H9 (cell line): ENCODE results near the gene URAD. TPM values are rescaled to one million over a fixed set of nuclear protein-coding genes. Genes with fewer than 3 reads are reported as not detected.

Experiments used
- DNase-seq: peaks from one replicate; pipeline ENCODE4 v3.0.0-alpha.2; 2017
- H2AFZ ChIP-seq: one replicate; pipeline ENCODE4 v1.6.1; 2013; ENCODE audit warnings: mild to moderate bottlenecking, low read length, control low read depth, moderate library complexity
- H2AK5ac ChIP-seq: 2 replicates; pipeline ENCODE4 v1.6.1; 2013; ENCODE audit warnings: low read length, control low read depth, mixed read lengths; ENCODE audit not compliant: insufficient read length
- H2BK120ac ChIP-seq: one replicate; pipeline ENCODE4 v1.6.1; 2013; ENCODE audit warnings: low read depth, mild to moderate bottlenecking, low read length, control low read depth, inconsistent platforms; ENCODE audit not compliant: poor library complexity, severe bottlenecking
- H2BK12ac ChIP-seq: 2 replicates; pipeline ENCODE4 v1.6.1; 2013; ENCODE audit warnings: low read length, control low read depth, mixed read lengths, low read depth; ENCODE audit not compliant: insufficient read length
- H2BK15ac ChIP-seq: 2 replicates; pipeline ENCODE4 v1.6.1; 2013; ENCODE audit warnings: low read depth, low read length, control low read depth
- H2BK20ac ChIP-seq: one replicate; pipeline ENCODE4 v1.6.1; 2013; ENCODE audit warnings: low read depth, mild to moderate bottlenecking, low read length, control low read depth, inconsistent platforms; ENCODE audit not compliant: poor library complexity, severe bottlenecking
- H2BK5ac ChIP-seq: 2 replicates; pipeline ENCODE4 v1.6.1; 2013; ENCODE audit warnings: low read length, control low read depth, mixed read lengths; ENCODE audit not compliant: insufficient read length
- H3K14ac ChIP-seq: 2 replicates; pipeline ENCODE4 v1.6.1; 2013; ENCODE audit warnings: low read length, control low read depth; ENCODE audit not compliant: insufficient read depth
- H3K18ac ChIP-seq: 2 replicates; pipeline ENCODE4 v1.6.1; 2013; ENCODE audit warnings: low read depth, mild to moderate bottlenecking, mixed read lengths, low read length, control low read depth; ENCODE audit not compliant: insufficient read length
- H3K23ac ChIP-seq: 2 replicates; pipeline ENCODE4 v1.6.1; 2013; ENCODE audit warnings: low read length, control low read depth, mixed read lengths, low read depth; ENCODE audit not compliant: insufficient read length
- H3K23me2 ChIP-seq: 2 replicates; pipeline ENCODE4 v1.6.1; 2013; ENCODE audit warnings: low read depth, mild to moderate bottlenecking, mixed read lengths, low read length, control low read depth; ENCODE audit not compliant: insufficient read length, poor library complexity, severe bottlenecking
- H3K27ac ChIP-seq: 2 replicates; pipeline ENCODE4 v1.5.1; 2013; ENCODE audit warnings: low read length, control low read depth, mixed read lengths, low read depth; ENCODE audit not compliant: insufficient read length
- H3K27me3 ChIP-seq: 2 replicates; pipeline ENCODE4 v1.6.1; 2013; ENCODE audit warnings: low read length, control low read depth, inconsistent platforms; ENCODE audit not compliant: insufficient read depth
- H3K4ac ChIP-seq: 2 replicates; pipeline ENCODE4 v1.6.1; 2013; ENCODE audit warnings: low read depth, mild to moderate bottlenecking, control low read depth, inconsistent platforms, low read length, moderate library complexity
- H3K4me1 ChIP-seq: 2 replicates; pipeline ENCODE4 v1.6.1; 2013; ENCODE audit warnings: low read length, control low read depth, inconsistent platforms; ENCODE audit not compliant: insufficient read depth
- H3K4me2 ChIP-seq: 2 replicates; pipeline ENCODE4 v1.6.1; 2013; ENCODE audit warnings: low read length, control low read depth, mixed read lengths; ENCODE audit not compliant: insufficient read length, insufficient read depth
- H3K56ac ChIP-seq: 2 replicates; pipeline ENCODE4 v1.6.1; 2013; ENCODE audit warnings: low read depth, mild to moderate bottlenecking, mixed read lengths, low read length, control low read depth; ENCODE audit not compliant: insufficient read length
- H3K79me1 ChIP-seq: 2 replicates; pipeline ENCODE4 v1.6.1; 2013; ENCODE audit warnings: low read depth, mild to moderate bottlenecking, moderate library complexity, low read length, control low read depth, inconsistent platforms; ENCODE audit not compliant: insufficient read depth, poor library complexity, severe bottlenecking
- H3K79me2 ChIP-seq: 2 replicates; pipeline ENCODE4 v1.6.1; 2013; ENCODE audit warnings: low read length, control low read depth, inconsistent platforms; ENCODE audit not compliant: insufficient read depth
- H3K9ac ChIP-seq: 2 replicates; pipeline ENCODE4 v1.6.1; 2013; ENCODE audit warnings: low read length, control low read depth, mixed read lengths; ENCODE audit not compliant: insufficient read length; ENCODE audit errors: extremely low read depth
- H3K9me3 ChIP-seq: one replicate; pipeline ENCODE4 v1.6.1; 2013; ENCODE audit warnings: low read depth, low read length, inconsistent platforms; ENCODE audit not compliant: control insufficient read depth
- H3T11ph ChIP-seq: one replicate; pipeline ENCODE4 v1.6.1; 2013; ENCODE audit warnings: mild to moderate bottlenecking, low read length, control low read depth, inconsistent platforms
- H4K20me1 ChIP-seq: one replicate; pipeline ENCODE4 v1.6.1; 2013; ENCODE audit not compliant: control insufficient read depth, insufficient read length, insufficient read depth
- H4K5ac ChIP-seq: 2 replicates; pipeline ENCODE4 v1.6.1; 2013; ENCODE audit warnings: low read depth, mild to moderate bottlenecking, mixed read lengths, low read length, control low read depth; ENCODE audit not compliant: insufficient read length
- H4K8ac ChIP-seq: replicated peaks from 2 replicates; pipeline ENCODE4 v1.6.1; 2013; ENCODE audit warnings: low read length, control low read depth, mixed read lengths, low read depth; ENCODE audit not compliant: insufficient read length
- H4K91ac ChIP-seq: 2 replicates; pipeline ENCODE4 v1.6.1; 2013; ENCODE audit warnings: low read depth, mild to moderate bottlenecking, moderate library complexity, mixed read lengths, low read length, control low read depth; ENCODE audit not compliant: insufficient read length
- H3K27ac Mint-ChIP-seq, 3 experiments: 2 replicates in 2 of 3; 3 replicates in 1 of 3; pipeline ENCODE4 v1.8.0; 2020 to 2021; ENCODE audit warnings: mixed read lengths in 3 of 3, mild to moderate bottlenecking in 1 of 3, moderate library complexity in 1 of 3
- H3K27me3 Mint-ChIP-seq: 2 replicates; pipeline ENCODE4 v1.8.0; 2021; ENCODE audit warnings: low read depth, mild to moderate bottlenecking, moderate library complexity, mixed read lengths
- H3K36me3 Mint-ChIP-seq, 3 experiments: 2 replicates in 2 of 3; 3 replicates in 1 of 3; pipeline ENCODE4 v1.8.0; 2020 to 2021; ENCODE audit warnings: low read depth in 3 of 3, mixed read lengths in 3 of 3; ENCODE audit not compliant: insufficient read depth in 1 of 3
- H3K4me1 Mint-ChIP-seq, 2 experiments: 2 replicates each; pipeline ENCODE4 v1.8.0; 2020; ENCODE audit warnings: mixed read lengths in 2 of 2
- H3K4me3 Mint-ChIP-seq, 2 experiments: 2 replicates in 1 of 2; 3 replicates in 1 of 2; pipeline ENCODE4 v1.8.0; 2020 to 2021; ENCODE audit warnings: mild to moderate bottlenecking in 2 of 2, mixed read lengths in 2 of 2, moderate library complexity in 1 of 2
- H3K9me3 Mint-ChIP-seq, 2 experiments: 2 replicates in 1 of 2; 3 replicates in 1 of 2; pipeline ENCODE4 v1.8.0; 2020; ENCODE audit warnings: mild to moderate bottlenecking in 2 of 2, mixed read lengths in 2 of 2, moderate library complexity in 1 of 2
- CTCF ChIP-seq: fragments of 200-600 bp; sonication (generic); conservative IDR thresholded peaks from 3 replicates; pipeline ENCODE4 v1.8.0; 2021; ENCODE audit warnings: antibody characterized with exemption, mild to moderate bottlenecking
- WGBS: extraction: QIAGEN DNeasy Blood & Tissue Kit; methylation state at CpG from one replicate; pipeline ENCODE4 v1.1.7; 2013; ENCODE audit warnings: missing lambda C conversion rate, low lambda C conversion rate, mixed read lengths; ENCODE audit not compliant: insufficient read length; ENCODE audit errors: extremely low coverage; 5-methylcytosine and 5-hydroxymethylcytosine counted together
- total RNA-seq: library from RNA; stranded (reverse); gene quantifications from 2 replicates; pipeline ENCODE4 v1.2.1, GENCODE V29; 2021

Gene URAD
- total RNA-seq, 1 experiment from 2014 or later, result not detected

GRCh38 chr13:27981006-27981708 lies 7.3 kb downstream of the URAD start:
- Histone ChIP-seq H3K9ac (no peak overlapping the region), H2BK120ac (no peak overlapping the region), H3T11ph (no peak overlapping the region), H4K8ac (no peak overlapping the region), H2AFZ (no peak overlapping the region), H3K79me2 (no peaks in the 10 kb centered on the region), H2AK5ac (no peak overlapping the region), H3K4me2 (no peak overlapping the region), H3K4ac (no peak overlapping the region), H2BK5ac (no peak overlapping the region), H3K14ac (no peak overlapping the region), H2BK15ac (no peak overlapping the region), H3K9me3 (no peaks in the 10 kb centered on the region), H3K79me1 (no peaks in the 10 kb centered on the region), H4K20me1 (peaks cover 2% of the 10 kb centered on the region), H4K91ac (no peak overlapping the region), H2BK12ac (no peak overlapping the region), H2BK20ac (no peak overlapping the region), H3K23ac (no peak overlapping the region), H4K5ac (no peak overlapping the region), H3K56ac (no peak overlapping the region), H3K27ac (no peak overlapping the region), H3K27me3 (peaks cover 78% of the 10 kb centered on the region), H3K18ac (no peak overlapping the region), H3K23me2 (no peaks in the 10 kb centered on the region), H3K4me1 (no peaks in the 10 kb centered on the region)
- Mint-ChIP-seq H3K27ac (no peak overlapping the region), H3K4me3 (peak overlapping the region in 1 of 2 experiments; percentile 62; a peak in 1 of 5 replicates), H3K4me1 (peaks cover 10 to 22% of the 10 kb centered on the region in 2 experiments), H3K9me3 (peaks cover 0 to 10% of the 10 kb centered on the region in 2 experiments; a peak in 1 of 5 replicates), H3K36me3 (peaks cover 0 to 2% (median 0%) of the 10 kb centered on the region in 3 experiments; a peak in 2 of 7 replicates), H3K27me3 (peaks cover 100% of the 10 kb centered on the region)
- TF ChIP-seq CTCF, result no peak
- no peak for DNase-seq
- no CpG with 5 or more reads among the region's 11 CpGs for WGBS
